ENCODE measurements around the gene ZBTB20. TPM values are rescaled to one million over a fixed set of nuclear protein-coding genes. Genes with fewer than 3 reads are reported as not detected.
"Not testable (repeated sequence)": the region's sequence is repeated elsewhere in the genome, so short reads cannot be mapped to it uniquely, and the experiment has no call there.

Gene ZBTB20
- total and polyA plus RNA-seq, 2 experiments from 2014 or later = 15.7 to 37.3 TPM

DNA sequence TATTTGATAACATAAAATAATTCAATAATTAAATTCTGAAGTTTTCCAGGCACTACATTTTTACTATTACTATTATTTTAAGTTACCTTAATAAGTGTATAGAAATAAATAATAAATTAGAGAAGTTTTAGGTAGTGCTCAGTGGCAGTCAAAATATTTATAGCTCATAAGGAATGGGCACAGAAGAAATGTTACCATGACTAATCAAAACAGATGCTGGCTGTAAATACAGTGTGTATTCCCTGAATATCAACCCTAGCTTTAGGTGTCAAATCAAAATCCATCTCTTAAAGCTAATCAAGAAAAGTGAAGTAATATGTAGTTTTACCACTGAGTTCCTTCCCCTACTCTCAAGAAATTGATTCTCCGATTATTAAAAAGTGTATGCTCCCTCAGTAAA, 35.5 kb downstream of the ZBTB20 start:
- DNase-seq (ENCODE audit: low read depth in 1 of 2, low spot score in 1 of 2) = no peak
- no peaks in the 10 kb centered on the region for H3K36me3 ChIP-seq
- H3K4me1 ChIP-seq (ENCODE audit: low read depth) = no peaks in the 10 kb centered on the region
- H3K4me3 ChIP-seq = no peak overlapping the region
- no peak overlapping the region for H3K27ac ChIP-seq
- no peaks in the 10 kb centered on the region for H3K9me3 ChIP-seq (ENCODE audit: low read depth)
- no peaks in the 10 kb centered on the region for H3K27me3 ChIP-seq
- TF ChIP-seq, protein P1, sequence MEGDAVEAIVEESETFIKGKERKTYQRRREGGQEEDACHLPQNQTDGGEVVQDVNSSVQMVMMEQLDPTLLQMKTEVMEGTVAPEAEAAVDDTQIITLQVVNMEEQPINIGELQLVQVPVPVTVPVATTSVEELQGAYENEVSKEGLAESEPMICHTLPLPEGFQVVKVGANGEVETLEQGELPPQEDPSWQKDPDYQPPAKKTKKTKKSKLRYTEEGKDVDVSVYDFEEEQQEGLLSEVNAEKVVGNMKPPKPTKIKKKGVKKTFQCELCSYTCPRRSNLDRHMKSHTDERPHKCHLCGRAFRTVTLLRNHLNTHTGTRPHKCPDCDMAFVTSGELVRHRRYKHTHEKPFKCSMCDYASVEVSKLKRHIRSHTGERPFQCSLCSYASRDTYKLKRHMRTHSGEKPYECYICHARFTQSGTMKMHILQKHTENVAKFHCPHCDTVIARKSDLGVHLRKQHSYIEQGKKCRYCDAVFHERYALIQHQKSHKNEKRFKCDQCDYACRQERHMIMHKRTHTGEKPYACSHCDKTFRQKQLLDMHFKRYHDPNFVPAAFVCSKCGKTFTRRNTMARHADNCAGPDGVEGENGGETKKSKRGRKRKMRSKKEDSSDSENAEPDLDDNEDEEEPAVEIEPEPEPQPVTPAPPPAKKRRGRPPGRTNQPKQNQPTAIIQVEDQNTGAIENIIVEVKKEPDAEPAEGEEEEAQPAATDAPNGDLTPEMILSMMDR (IDR thresholded peaks at IDR 0.05; ENCODE audit: low read depth, low read length) = no peak

DNA sequence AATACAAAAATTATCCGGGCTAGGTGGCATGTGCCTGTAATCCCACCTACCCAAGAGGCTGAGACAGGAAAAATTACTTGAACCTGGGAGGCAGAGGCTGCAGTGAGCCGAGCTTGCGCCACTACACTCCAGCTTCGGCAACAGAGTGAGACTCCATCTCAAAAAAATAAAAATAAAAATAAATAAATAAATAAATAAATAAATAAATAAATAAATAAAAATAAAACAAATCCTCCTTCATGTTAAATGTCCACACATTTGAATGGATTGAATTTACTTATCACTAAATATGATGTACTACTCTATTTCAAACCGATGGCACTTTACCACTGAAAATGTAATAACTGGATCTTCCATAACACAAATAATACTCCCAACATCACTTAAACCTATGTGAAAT, 36.3 kb downstream of the ZBTB20 start:
- no peak for DNase-seq (ENCODE audit: low read depth in 1 of 2, low spot score in 1 of 2)
- TF ChIP-seq, protein P1 (IDR thresholded peaks at IDR 0.05; ENCODE audit: low read depth, low read length) = no peak
- H3K4me3 ChIP-seq = no peak overlapping the region
- H3K36me3 ChIP-seq = no peaks in the 10 kb centered on the region
- no peaks in the 10 kb centered on the region for H3K9me3 ChIP-seq (ENCODE audit: low read depth)
- H3K27me3 ChIP-seq = no peaks in the 10 kb centered on the region
- H3K27ac ChIP-seq = no peak overlapping the region
- H3K4me1 ChIP-seq (ENCODE audit: low read depth) = no peaks in the 10 kb centered on the region

DNA sequence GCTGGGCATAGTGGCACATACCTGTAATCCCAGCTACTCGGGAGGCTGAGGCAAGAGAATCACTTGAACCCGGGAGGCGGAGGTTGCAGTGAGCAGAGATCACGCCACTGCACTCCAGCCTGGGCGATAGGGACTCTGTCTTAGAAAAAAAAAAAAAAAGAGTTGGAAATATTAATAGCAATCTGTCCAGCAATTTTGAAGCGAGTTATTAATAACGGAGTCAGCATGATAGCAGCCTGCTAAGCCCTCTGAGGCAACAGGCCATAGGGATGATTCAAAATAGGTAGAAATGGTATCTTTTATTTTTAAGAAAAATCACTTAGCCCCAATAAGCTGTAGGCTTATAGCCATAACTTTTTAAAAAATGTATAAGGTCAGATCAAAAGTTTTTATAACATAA, 37.0 kb downstream of the ZBTB20 start:
- not testable (repeated sequence) for H3K27ac ChIP-seq; H3K4me1 ChIP-seq (ENCODE audit: low read depth); DNase-seq (ENCODE audit: low read depth in 1 of 2, low spot score in 1 of 2); H3K27me3 ChIP-seq; H3K4me3 ChIP-seq; H3K36me3 ChIP-seq; H3K9me3 ChIP-seq (ENCODE audit: low read depth)

DNA sequence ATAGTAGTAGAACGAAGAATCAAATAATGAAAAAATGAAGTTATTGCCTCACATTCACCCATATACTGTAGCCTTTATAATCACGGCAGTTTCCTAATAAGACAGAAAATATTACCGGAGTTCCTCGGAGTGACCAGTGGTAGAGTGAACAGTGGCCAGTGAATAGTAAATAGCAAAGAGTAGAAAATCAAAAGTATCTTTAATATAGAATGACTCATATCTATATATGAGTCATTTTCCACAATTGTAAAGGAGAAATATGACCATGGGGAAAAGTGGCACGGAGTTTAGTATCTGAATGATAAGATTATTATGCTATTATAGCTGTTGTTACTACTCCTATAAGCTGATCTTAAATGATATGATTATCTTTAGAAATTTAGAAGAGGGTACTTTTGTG, 38.5 kb downstream of the ZBTB20 start:
- TF ChIP-seq, protein P1 (IDR thresholded peaks at IDR 0.05; ENCODE audit: low read depth, low read length) = no peak
- Histone ChIP-seq H3K27ac (no peak overlapping the region), H3K4me3 (no peak overlapping the region), H3K36me3 (no peaks in the 10 kb centered on the region), H3K4me1 (ENCODE audit: low read depth) (no peaks in the 10 kb centered on the region), H3K9me3 (ENCODE audit: low read depth) (no peaks in the 10 kb centered on the region), H3K27me3 (no peaks in the 10 kb centered on the region)
- peak in 1 of 2 donors; percentile 2 for DNase-seq (ENCODE audit: low read depth in 1 of 2, low spot score in 1 of 2)

DNA sequence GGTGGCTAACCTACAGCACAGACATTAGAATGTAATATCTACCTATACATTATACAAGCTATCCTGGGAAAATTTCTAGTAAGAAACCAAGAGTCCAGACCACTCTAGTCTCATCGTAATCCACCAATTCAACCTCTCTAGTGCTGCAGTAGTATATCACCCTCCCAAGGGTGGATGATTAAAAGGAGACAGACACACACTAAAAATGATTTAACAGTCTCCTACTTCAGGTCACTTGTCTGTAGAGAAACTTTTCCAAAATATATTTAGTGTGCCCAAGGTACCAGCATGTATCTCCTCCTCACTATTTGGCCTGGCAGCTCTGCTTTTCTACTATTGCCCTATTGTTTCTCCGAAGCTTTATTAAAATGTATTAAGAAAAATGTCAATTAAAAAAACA, 45.0 kb downstream of the ZBTB20 start:
- no peak overlapping the region for H3K4me3 ChIP-seq
- TF ChIP-seq, protein P1 (IDR thresholded peaks at IDR 0.05; ENCODE audit: low read depth, low read length) = no peak
- no peak overlapping the region for H3K27ac ChIP-seq
- no peaks in the 10 kb centered on the region for H3K4me1 ChIP-seq (ENCODE audit: low read depth)
- no peaks in the 10 kb centered on the region for H3K9me3 ChIP-seq (ENCODE audit: low read depth)
- no peaks in the 10 kb centered on the region for H3K27me3 ChIP-seq
- no peaks in the 10 kb centered on the region for H3K36me3 ChIP-seq
- DNase-seq (ENCODE audit: low read depth in 1 of 2, low spot score in 1 of 2) = no peak

DNA sequence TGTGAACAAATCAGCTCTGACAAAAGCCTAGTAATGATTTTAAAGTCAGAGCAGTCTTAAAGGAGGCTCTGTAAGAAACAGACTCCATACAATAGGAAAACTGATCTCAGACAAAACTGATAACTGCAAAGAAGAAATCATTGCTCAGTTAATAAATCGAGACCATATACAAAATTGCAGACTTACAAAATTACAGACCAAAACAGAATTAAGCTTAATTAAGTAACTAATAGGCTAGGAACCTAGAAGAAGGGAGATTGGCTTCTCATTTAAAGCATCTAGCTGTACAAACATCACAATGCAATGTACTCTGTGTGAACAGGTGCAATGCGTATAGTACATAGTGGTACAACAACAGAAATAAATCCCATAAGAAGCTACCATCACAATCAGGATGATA, 46.3 kb downstream of the ZBTB20 start:
- Histone ChIP-seq H3K27me3 (no peaks in the 10 kb centered on the region), H3K4me1 (ENCODE audit: low read depth) (no peaks in the 10 kb centered on the region), H3K27ac (peak overlapping the region; percentile 38), H3K4me3 (peak overlapping the region; percentile 10), H3K36me3 (no peaks in the 10 kb centered on the region), H3K9me3 (ENCODE audit: low read depth) (no peaks in the 10 kb centered on the region)
- TF ChIP-seq, protein P1 (IDR thresholded peaks at IDR 0.05; ENCODE audit: low read depth, low read length) = no peak
- no peak for DNase-seq (ENCODE audit: low read depth in 1 of 2, low spot score in 1 of 2)
